ENCODE results near the gene LBX1. TPM values are rescaled to one million over a fixed set of nuclear protein-coding genes. Genes with fewer than 3 reads are reported as not detected.

LBX1 gene
- total and polyA plus RNA-seq, 2 donors (not counting 3 experiments of a cell fraction or from before 2014, with no cell fraction given): not detected

- Histone ChIP-seq H3K4me1 (ENCODE audit: control insufficient read depth, extremely low read depth, insufficient read depth, low read length) (no peaks in the 10 kb centered on the region), H3K27me3 (ENCODE audit: control insufficient read depth in 2 of 2, insufficient read depth in 2 of 2, low read length in 2 of 2) (peaks cover 48 to 58% of the 10 kb centered on the region in 2 experiments), H3K9ac (replicated peaks; ENCODE audit: extremely low read depth, insufficient read depth, low read length) (no peak overlapping the region), H3K9me1 (replicated peaks; ENCODE audit: control insufficient read depth, extremely low read depth, insufficient read depth, low read length) (no peaks in the 10 kb centered on the region), H3K4me2 (ENCODE audit: insufficient read depth, low read length) (no peak overlapping the region), H2AFZ (ENCODE audit: low read depth, low read length) (no peak overlapping the region), H4K20me1 (replicated peaks; ENCODE audit: control insufficient read depth, extremely low read depth, insufficient read depth, low read length) (no peaks in the 10 kb centered on the region), H3K27ac (ENCODE audit: insufficient read depth, low read depth, low read length) (no peak overlapping the region), H3K36me3 (ENCODE audit: control insufficient read depth in 2 of 2, extremely low read depth in 1 of 2, insufficient read depth in 2 of 2, low read length in 2 of 2) (no peaks in the 10 kb centered on the region), H3K79me2 (ENCODE audit: control insufficient read depth, insufficient read depth, low read length) (no peaks in the 10 kb centered on the region), H3K9me3 (replicated peaks; ENCODE audit: control insufficient read depth, insufficient read depth, low read length) (no peaks in the 10 kb centered on the region), H3K4me3 (replicated peaks in 1 of 3; ENCODE audit: insufficient read depth in 1 of 3, low read depth in 1 of 3, low read length in 3 of 3) (no peak overlapping the region)
- CTCF ChIA-PET: interaction anchor here (0.7 to 2.0 kb wide), 3 partner anchors 202 to 419 kb away, joined by 3 to 4 read pairs (median 3); no protein-coding TSS in a partner anchor
- BruUV-seq (replicated peaks): no TSS peak
- dilution Hi-C loops (cut with MboI; ENCODE audit: extremely low pct_ligation_motif_present, low sequenced_read_pairs): no loop called here
- intact Hi-C loops (cut with micrococcal nuclease): no loop called here
- TF ChIP-seq JUN (IDR thresholded peaks at IDR 0.05; ENCODE audit: borderline replicate concordance, insufficient read depth, insufficient read length, low read depth) (no peak), GATA2 (IDR thresholded peaks at IDR 0.05; ENCODE audit: insufficient read depth, insufficient read length, low read depth, low read length) (no peak), MYC (IDR thresholded peaks at IDR 0.05; ENCODE audit: low read depth, low read length) (no peak), FOS (IDR thresholded peaks at IDR 0.05; ENCODE audit: borderline replicate concordance, insufficient read depth, low read length) (no peak), EZH2 (IDR thresholded peaks at IDR 0.05; ENCODE audit: borderline replicate concordance, low read depth, low read length, severe bottlenecking) (no peak)
- no peak for DNase-seq (ENCODE audit: low read depth, low spot score)
- POLR2A ChIA-PET: no interaction called here
- FAIRE-seq: no peak
Observed at GRCh38 chr10:101241840-101242707, 12.8 kb upstream of the LBX1 start.

GRCh38 chr10:101238732-101239105, 9.5 kb upstream of the LBX1 start:
- Histone ChIP-seq H3K9me3 (replicated peaks; ENCODE audit: control insufficient read depth, insufficient read depth, low read length) (no peaks in the 10 kb centered on the region), H3K27ac (ENCODE audit: insufficient read depth, low read depth, low read length) (no peak overlapping the region), H3K4me2 (ENCODE audit: insufficient read depth, low read length) (no peak overlapping the region), H3K36me3 (ENCODE audit: control insufficient read depth in 2 of 2, extremely low read depth in 1 of 2, insufficient read depth in 2 of 2, low read length in 2 of 2) (no peaks in the 10 kb centered on the region), H3K27me3 (ENCODE audit: control insufficient read depth in 2 of 2, insufficient read depth in 2 of 2, low read length in 2 of 2) (peaks cover 73 to 77% of the 10 kb centered on the region in 2 experiments), H3K4me3 (replicated peaks in 1 of 3; ENCODE audit: insufficient read depth in 1 of 3, low read depth in 1 of 3, low read length in 3 of 3) (no peak overlapping the region), H3K79me2 (ENCODE audit: control insufficient read depth, insufficient read depth, low read length) (no peaks in the 10 kb centered on the region), H2AFZ (ENCODE audit: low read depth, low read length) (no peak overlapping the region), H3K9me1 (replicated peaks; ENCODE audit: control insufficient read depth, extremely low read depth, insufficient read depth, low read length) (no peaks in the 10 kb centered on the region), H3K4me1 (ENCODE audit: control insufficient read depth, extremely low read depth, insufficient read depth, low read length) (peaks cover 2% of the 10 kb centered on the region), H4K20me1 (replicated peaks; ENCODE audit: control insufficient read depth, extremely low read depth, insufficient read depth, low read length) (no peaks in the 10 kb centered on the region), H3K9ac (replicated peaks; ENCODE audit: extremely low read depth, insufficient read depth, low read length) (no peak overlapping the region)
- no TSS peak for BruUV-seq (replicated peaks)
- intact Hi-C loops (cut with micrococcal nuclease) (loop anchor here (1.0 to 2.0 kb wide), 2 partner anchors 26 to 77 kb away; no protein-coding TSS in a partner anchor), dilution Hi-C loops (cut with MboI; ENCODE audit: extremely low pct_ligation_motif_present, low sequenced_read_pairs) (no loop called here)
- POLR2A ChIA-PET: no interaction called here
- FAIRE-seq: no peak
- TF ChIP-seq MAX (IDR thresholded peaks at IDR 0.05; ENCODE audit: insufficient read depth, insufficient read length): no peak
- TF ChIP-seq CTCF (IDR thresholded peaks at IDR 0.05; ENCODE audit: extremely low read depth in 1 of 2, insufficient read depth in 1 of 2, low read depth in 1 of 2, low read length in 2 of 2): peak; percentile 84 to 92
- DNase-seq (ENCODE audit: low read depth, low spot score): no peak
- CTCF ChIA-PET: interaction anchor here (0.6 to 4.5 kb wide), 25 partner anchors 9 to 332 kb away, joined by 3 to 34 read pairs (median 5); partner anchors contain the start of gene LBX1
